ENCODE data around the gene NPFFR2.
"Not testable (repeated sequence)": the region's sequence is repeated elsewhere in the genome, so short reads cannot be mapped to it uniquely, and the experiment has no call there.

The NPFFR2 gene

GRCh38 chr4:72136429-72136828 lies 104.6 kb downstream of the NPFFR2 start:
- no peak overlapping the region for H3K4me3 ChIP-seq (ENCODE audit: low read length)
- DNase-seq (ENCODE audit: low read depth) = no peak
- no peak for TF ChIP-seq CTCF (IDR thresholded peaks at IDR 0.05; ENCODE audit: insufficient read depth, low read depth, low read length, missing control alignments)

- DNase-seq (ENCODE audit: low read depth); H3K4me3 ChIP-seq (ENCODE audit: low read length): not testable (repeated sequence)
Measured at GRCh38 chr4:72139997-72140396, 108.2 kb downstream of the NPFFR2 start.

GRCh38 chr4:72144241-72144640 lies 112.4 kb downstream of the NPFFR2 start:
- no peak for DNase-seq (ENCODE audit: low read depth)
- TF ChIP-seq CTCF (IDR thresholded peaks at IDR 0.05; ENCODE audit: insufficient read depth, low read depth, low read length, missing control alignments) = no peak
- H3K4me3 ChIP-seq (ENCODE audit: low read length) = no peak overlapping the region

GRCh38 chr4:72152731-72153130 lies 120.9 kb downstream of the NPFFR2 start:
- DNase-seq (ENCODE audit: low read depth) = no peak
- no peak for TF ChIP-seq CTCF (IDR thresholded peaks at IDR 0.05; ENCODE audit: insufficient read depth, low read depth, low read length, missing control alignments)
- H3K4me3 ChIP-seq (ENCODE audit: low read length) = no peak overlapping the region

- not testable (repeated sequence) for H3K4me3 ChIP-seq (ENCODE audit: low read length); DNase-seq (ENCODE audit: low read depth)
Measured at GRCh38 chr4:72153634-72154033, 121.8 kb downstream of the NPFFR2 start.

- DNase-seq (ENCODE audit: low read depth); H3K4me3 ChIP-seq (ENCODE audit: low read length): not testable (repeated sequence)
Measured at GRCh38 chr4:72169285-72169684, 137.5 kb downstream of the NPFFR2 start.

- H3K4me3 ChIP-seq (ENCODE audit: low read length) = no peak overlapping the region
- peak; percentile 12 for DNase-seq (ENCODE audit: low read depth)
- no peak for TF ChIP-seq CTCF (IDR thresholded peaks at IDR 0.05; ENCODE audit: insufficient read depth, low read depth, low read length, missing control alignments)
Measured at GRCh38 chr4:72169861-72170260, 138.1 kb downstream of the NPFFR2 start.

GRCh38 chr4:72171761-72172160 lies 140.0 kb downstream of the NPFFR2 start:
- DNase-seq (ENCODE audit: low read depth) = no peak
- H3K4me3 ChIP-seq (ENCODE audit: low read length) = no peak overlapping the region
- TF ChIP-seq CTCF (IDR thresholded peaks at IDR 0.05; ENCODE audit: insufficient read depth, low read depth, low read length, missing control alignments) = no peak

- DNase-seq (ENCODE audit: low read depth) = no peak
- no peak for TF ChIP-seq CTCF (IDR thresholded peaks at IDR 0.05; ENCODE audit: insufficient read depth, low read depth, low read length, missing control alignments)
- H3K4me3 ChIP-seq (ENCODE audit: low read length) = no peak overlapping the region
Measured at GRCh38 chr4:72179342-72179741, 147.5 kb downstream of the NPFFR2 start.
